ENCODE measurements around the gene TMC5. TPM values are rescaled to one million over a fixed set of nuclear protein-coding genes. Genes with fewer than 3 reads are reported as not detected.

The TMC5 gene
- total and polyA plus RNA-seq, 2 of the 8 experiments (the other 6 are each of a cell fraction or from before 2014, with no cell fraction given) = 1.6 to 1.8 TPM

DNA sequence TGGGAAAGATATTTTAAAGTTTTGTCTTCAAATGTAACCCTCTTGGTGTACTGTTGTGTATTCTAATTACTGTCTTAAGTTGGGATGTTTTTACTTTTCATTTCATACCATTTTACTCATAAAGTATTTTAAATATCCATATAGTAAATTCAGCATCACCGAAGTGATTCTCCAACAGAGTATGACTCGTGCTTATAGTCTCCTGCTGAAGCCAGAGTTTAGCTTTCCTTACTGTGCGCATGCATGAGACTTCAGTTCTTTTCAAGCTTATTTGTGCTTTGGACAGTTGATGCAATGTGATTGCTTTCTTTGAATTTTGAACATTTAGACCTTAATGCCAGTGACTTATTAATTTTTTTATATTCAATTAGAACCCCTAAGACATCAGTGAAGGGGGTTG lies 130.5 kb downstream of the TMC5 start:
- Histone ChIP-seq H4K91ac (replicated peaks; ENCODE audit: insufficient read length, low read length) (no peak overlapping the region), H2AFZ (ENCODE audit: low read length) (no peak overlapping the region), H3K56ac (replicated peaks; ENCODE audit: insufficient read length, low read depth, low read length) (no peak overlapping the region), H2BK120ac (replicated peaks; ENCODE audit: low read depth, low read length) (no peak overlapping the region), H2BK15ac (ENCODE audit: low read length) (no peak overlapping the region), H3K36me3 (ENCODE audit: control insufficient read depth in 2 of 4, insufficient read depth in 4 of 4, low read length in 3 of 4) (peaks cover 3 to 36% (median 15%) of the 10 kb centered on the region in 4 experiments), H3K4me1 (replicated peaks in 1 of 4; ENCODE audit: control insufficient read depth in 3 of 4, insufficient read depth in 4 of 4, low read length in 3 of 4) (no peaks in the 10 kb centered on the region), H4K5ac (ENCODE audit: insufficient read length, low read depth, low read length) (no peak overlapping the region), H3K27ac (ENCODE audit: low read depth, low read length) (no peak overlapping the region), H3K4ac (replicated peaks; ENCODE audit: insufficient read length, low read depth, low read length) (no peak overlapping the region), H3K79me1 (ENCODE audit: low read depth, low read length) (no peaks in the 10 kb centered on the region), H3K18ac (ENCODE audit: extremely low read depth, low read length) (no peak overlapping the region), H3K23me2 (ENCODE audit: low read depth, low read length) (no peaks in the 10 kb centered on the region), H2BK20ac (ENCODE audit: low read length) (no peak overlapping the region), H3K23ac (ENCODE audit: insufficient read length) (no peak overlapping the region), H2BK12ac (ENCODE audit: low read depth, low read length) (no peak overlapping the region), H3K9me3 (ENCODE audit: insufficient read depth in 2 of 2, low read depth in 1 of 2, low read length in 1 of 2) (no peaks in the 10 kb centered on the region), H3K4me2 (ENCODE audit: insufficient read depth in 1 of 2, low read depth in 2 of 2, low read length in 2 of 2) (no peak overlapping the region), H3K27me3 (replicated peaks in 1 of 4; ENCODE audit: control insufficient read depth in 3 of 4, extremely low read depth in 1 of 4, insufficient read depth in 3 of 4, low read length in 3 of 4) (no peaks in the 10 kb centered on the region), H2BK5ac (ENCODE audit: low read depth, low read length) (no peak overlapping the region), H3K9ac (replicated peaks in 1 of 4; ENCODE audit: extremely low read depth in 1 of 4, low read depth in 3 of 4, low read length in 3 of 4) (no peak overlapping the region), H3K4me3 (ENCODE audit: extremely low read depth in 1 of 4, insufficient read depth in 2 of 4, low read depth in 3 of 4, low read length in 4 of 4) (no peak overlapping the region), H3K79me2 (ENCODE audit: control insufficient read depth in 1 of 2, insufficient read depth in 2 of 2, low read length in 2 of 2) (no peaks in the 10 kb centered on the region), H4K8ac (ENCODE audit: extremely low read depth, insufficient read depth, low read length) (no peak overlapping the region), H4K20me1 (replicated peaks in 1 of 2; ENCODE audit: control insufficient read depth in 1 of 2, insufficient read depth in 2 of 2, low read length in 2 of 2) (no peaks in the 10 kb centered on the region), H2AK5ac (ENCODE audit: low read depth, low read length) (no peak overlapping the region), H3K14ac (ENCODE audit: insufficient read length) (no peak overlapping the region)
- FAIRE-seq (no peak), DNase-seq (ENCODE audit: low read depth in 1 of 2, low spot score in 2 of 2) (no peak)
- ChIA-PET CTCF (ENCODE audit: partially characterized antibody) (no interaction called here), POLR2A (ENCODE audit: partially characterized antibody) (interaction anchor here (1.3 kb wide), 1 partner anchor 25 kb away, joined by 4 read pairs; the partner anchor contains the start of gene CCP110)
- TF ChIP-seq RAD21 (IDR thresholded peaks at IDR 0.05 in 1 of 2, conservative IDR thresholded peaks at IDR 0.05 in 1 of 2; ENCODE audit: low read depth in 2 of 2, low read length in 2 of 2) (no peak), CTBP2 (IDR thresholded peaks at IDR 0.05; ENCODE audit: borderline replicate concordance, insufficient read depth, insufficient read length, low read length) (no peak), CBX8 (IDR thresholded peaks at IDR 0.05; ENCODE audit: borderline replicate concordance, low read depth, low read length) (no peak), RXRA (IDR thresholded peaks at IDR 0.05; ENCODE audit: insufficient read depth, low read depth, low read length) (no peak), ASH2L (IDR thresholded peaks at IDR 0.05; ENCODE audit: low read length) (no peak)
- WGBS, 2 experiments (ENCODE audit: extremely low coverage in 1 of 2, insufficient coverage in 1 of 2, insufficient read length in 1 of 2, insufficient replicate concordance in 2 of 2, low coverage in 1 of 2, low lambda C conversion rate in 2 of 2, missing lambda C conversion rate in 1 of 2) = 97% methylated on average over 3 of the region's 3 CpGs; no CpG with 5 or more reads in 1 of the 2 experiments
